WTC11 (cell line): Measurements from ENCODE around the gene AMACR.

Source experiments
- CTCF ChIP-seq: fragments of 200-600 bp; IDR thresholded peaks from 2 replicates; pipeline ENCODE4 v1.8.0; 2022; ENCODE audit warnings: antibody characterized with exemption
- IRF2 ChIP-seq: sonication (generic); formaldehyde crosslinking; IDR thresholded peaks from 2 replicates; pipeline ENCODE4 v1.8.0; 2022; ENCODE audit warnings: low read depth, missing genetic modification reagents, borderline replicate concordance
- JUN ChIP-seq: sonication (generic); formaldehyde crosslinking; IDR thresholded peaks from 2 replicates; pipeline ENCODE4 v1.8.0; 2023; ENCODE audit warnings: mild to moderate bottlenecking, missing genetic modification reagents
- TEAD4 ChIP-seq: sonication (generic); formaldehyde crosslinking; IDR thresholded peaks from 2 replicates; pipeline ENCODE4 v1.8.0; 2022; ENCODE audit warnings: mild to moderate bottlenecking, missing genetic modification reagents
- TF ChIP-seq, protein P1 (sequence below): sonication (generic); formaldehyde crosslinking; IDR thresholded peaks from 2 replicates; pipeline ENCODE4 v1.8.1; 2023; ENCODE audit warnings: mild to moderate bottlenecking, missing genetic modification reagents, borderline replicate concordance
- TF ChIP-seq, protein P2 (sequence below): fragments of 250-450 bp; sonication (Bioruptor Pico); IDR thresholded peaks from 2 replicates; pipeline ENCODE4 v1.9.0; 2021; ENCODE audit warnings: moderate library complexity, mild to moderate bottlenecking, inconsistent platforms, borderline replicate concordance

DNA sequence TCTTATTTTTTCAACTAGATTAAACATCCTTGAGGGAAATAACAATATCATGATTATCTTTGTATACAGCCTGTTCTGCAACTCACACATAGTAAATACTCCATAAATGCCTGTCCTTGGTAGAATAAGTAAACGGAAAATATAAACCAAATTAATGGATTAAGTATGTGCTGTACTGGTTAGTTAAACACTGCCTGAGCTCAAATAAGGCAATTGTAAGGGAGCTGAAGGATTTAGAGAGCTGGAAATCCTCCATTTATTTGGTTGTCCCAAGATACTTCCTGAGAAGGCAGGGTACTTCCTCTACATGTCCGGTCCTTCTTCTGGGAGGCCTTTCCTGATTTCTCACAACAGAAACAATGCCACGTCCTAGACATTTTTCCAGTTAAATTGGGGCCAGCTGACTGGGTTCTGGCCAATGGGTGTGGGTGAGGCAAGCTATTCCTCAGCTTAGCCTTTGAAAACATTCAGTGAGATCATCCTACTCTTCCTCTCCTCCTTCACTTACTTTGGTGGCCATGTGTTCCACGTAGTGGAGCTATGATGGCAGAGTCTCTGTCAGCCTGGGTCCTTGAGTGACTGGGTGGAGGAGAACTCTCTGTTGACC, 43.6 kb upstream of the AMACR start:
- TF ChIP-seq, protein P1, sequence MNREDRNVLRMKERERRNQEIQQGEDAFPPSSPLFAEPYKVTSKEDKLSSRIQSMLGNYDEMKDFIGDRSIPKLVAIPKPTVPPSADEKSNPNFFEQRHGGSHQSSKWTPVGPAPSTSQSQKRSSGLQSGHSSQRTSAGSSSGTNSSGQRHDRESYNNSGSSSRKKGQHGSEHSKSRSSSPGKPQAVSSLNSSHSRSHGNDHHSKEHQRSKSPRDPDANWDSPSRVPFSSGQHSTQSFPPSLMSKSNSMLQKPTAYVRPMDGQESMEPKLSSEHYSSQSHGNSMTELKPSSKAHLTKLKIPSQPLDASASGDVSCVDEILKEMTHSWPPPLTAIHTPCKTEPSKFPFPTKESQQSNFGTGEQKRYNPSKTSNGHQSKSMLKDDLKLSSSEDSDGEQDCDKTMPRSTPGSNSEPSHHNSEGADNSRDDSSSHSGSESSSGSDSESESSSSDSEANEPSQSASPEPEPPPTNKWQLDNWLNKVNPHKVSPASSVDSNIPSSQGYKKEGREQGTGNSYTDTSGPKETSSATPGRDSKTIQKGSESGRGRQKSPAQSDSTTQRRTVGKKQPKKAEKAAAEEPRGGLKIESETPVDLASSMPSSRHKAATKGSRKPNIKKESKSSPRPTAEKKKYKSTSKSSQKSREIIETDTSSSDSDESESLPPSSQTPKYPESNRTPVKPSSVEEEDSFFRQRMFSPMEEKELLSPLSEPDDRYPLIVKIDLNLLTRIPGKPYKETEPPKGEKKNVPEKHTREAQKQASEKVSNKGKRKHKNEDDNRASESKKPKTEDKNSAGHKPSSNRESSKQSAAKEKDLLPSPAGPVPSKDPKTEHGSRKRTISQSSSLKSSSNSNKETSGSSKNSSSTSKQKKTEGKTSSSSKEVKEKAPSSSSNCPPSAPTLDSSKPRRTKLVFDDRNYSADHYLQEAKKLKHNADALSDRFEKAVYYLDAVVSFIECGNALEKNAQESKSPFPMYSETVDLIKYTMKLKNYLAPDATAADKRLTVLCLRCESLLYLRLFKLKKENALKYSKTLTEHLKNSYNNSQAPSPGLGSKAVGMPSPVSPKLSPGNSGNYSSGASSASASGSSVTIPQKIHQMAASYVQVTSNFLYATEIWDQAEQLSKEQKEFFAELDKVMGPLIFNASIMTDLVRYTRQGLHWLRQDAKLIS (CRISPR knock-in tag): no peak
- TF ChIP-seq TEAD4 (CRISPR knock-in tag): no peak
- TF ChIP-seq JUN (CRISPR knock-in tag): no peak
- no peak for TF ChIP-seq CTCF
- no peak for TF ChIP-seq IRF2 (CRISPR knock-in tag)
- TF ChIP-seq, protein P2, sequence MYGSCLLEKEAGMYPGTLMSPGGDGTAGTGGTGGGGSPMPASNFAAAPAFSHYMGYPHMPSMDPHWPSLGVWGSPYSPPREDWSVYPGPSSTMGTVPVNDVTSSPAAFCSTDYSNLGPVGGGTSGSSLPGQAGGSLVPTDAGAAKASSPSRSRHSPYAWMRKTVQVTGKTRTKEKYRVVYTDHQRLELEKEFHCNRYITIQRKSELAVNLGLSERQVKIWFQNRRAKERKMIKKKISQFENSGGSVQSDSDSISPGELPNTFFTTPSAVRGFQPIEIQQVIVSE (CRISPR knock-in tag): no peak
